SJCRH30 (cell line): ENCODE results near the gene CIC. TPM values are rescaled to one million over a fixed set of nuclear protein-coding genes. Genes with fewer than 3 reads are reported as not detected.
"Not testable (repeated sequence)": the region's sequence is repeated elsewhere in the genome, so short reads cannot be mapped to it uniquely, and the experiment has no call there.

Source experiments
- DNase-seq, 2 experiments: peaks; one replicate each; pipeline ENCODE4 v3.0.0-alpha.2; 2015 to 2020
- H3K27ac ChIP-seq: fragments of 250-450 bp; sonication (Bioruptor Pico); 2 replicates; pipeline ENCODE4 v1.5.1; 2020; ENCODE audit warnings: mild to moderate bottlenecking, moderate library complexity
- H3K27me3 ChIP-seq: fragments of 250-450 bp; sonication (Bioruptor Pico); 2 replicates; pipeline ENCODE4 v1.5.1; 2020; ENCODE audit warnings: mild to moderate bottlenecking, moderate library complexity
- H3K36me3 ChIP-seq: fragments of 250-450 bp; sonication (Bioruptor Pico); 2 replicates; pipeline ENCODE4 v1.5.1; 2020; ENCODE audit warnings: mild to moderate bottlenecking, moderate library complexity
- H3K4me1 ChIP-seq: fragments of 250-450 bp; sonication (Bioruptor Pico); 2 replicates; pipeline ENCODE4 v1.5.1; 2020; ENCODE audit warnings: mild to moderate bottlenecking, moderate library complexity
- H3K4me3 ChIP-seq: fragments of 250-450 bp; sonication (Bioruptor Pico); 2 replicates; pipeline ENCODE4 v1.5.1; 2020; ENCODE audit warnings: mild to moderate bottlenecking, moderate library complexity
- H3K9me3 ChIP-seq: fragments of 250-450 bp; sonication (Bioruptor Pico); replicated peaks from 2 replicates; pipeline ENCODE4 v1.5.1; 2020; ENCODE audit warnings: mild to moderate bottlenecking, moderate library complexity
- total RNA-seq: library from RNA; depleted of rRNA; stranded (reverse); fragments of >200 nt; shearing (Covaris generic); gene quantifications from 2 replicates; pipeline ENCODE4 v1.2.3, GENCODE V29; 2014; rRNA removed

CIC gene
- total RNA-seq, 1 experiment from 2014 or later = 21.5 TPM

DNA sequence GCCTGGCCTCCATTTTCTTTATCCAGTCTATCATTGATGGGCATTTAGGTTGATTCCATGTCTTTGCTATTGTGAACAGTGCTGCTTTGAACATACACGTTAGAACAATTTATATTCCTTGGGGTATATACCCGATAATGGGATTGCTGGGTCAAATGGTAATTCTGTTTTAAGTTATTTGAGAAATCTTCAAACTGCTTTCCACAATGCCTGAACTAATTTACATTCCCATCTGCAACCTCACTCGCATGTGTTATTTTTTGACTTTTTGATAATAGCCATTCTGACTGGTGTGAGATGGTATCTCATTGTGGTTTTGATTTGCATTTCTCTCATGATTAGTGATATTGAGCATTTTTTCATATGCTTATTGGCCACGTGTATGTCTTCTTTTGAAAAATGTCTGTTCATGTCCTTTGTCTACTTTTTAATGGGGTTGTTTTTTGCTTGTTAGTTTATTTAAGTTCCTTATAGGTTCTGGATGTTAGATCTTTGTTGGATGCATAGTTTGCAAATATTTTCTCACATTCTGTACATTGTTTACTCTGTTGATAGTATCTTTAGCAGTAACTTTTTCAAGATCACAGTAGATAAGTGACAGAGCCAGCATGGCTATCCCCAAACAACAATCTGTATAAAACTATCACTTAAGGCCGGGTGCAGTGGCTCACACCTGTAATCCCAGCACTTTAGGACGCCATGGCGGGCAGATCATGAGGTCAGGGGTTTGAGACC lies 70.2 kb downstream of the CIC start:
- H3K27me3 ChIP-seq, H3K4me3 ChIP-seq, H3K27ac ChIP-seq, H3K4me1 ChIP-seq, H3K36me3 ChIP-seq, DNase-seq, H3K9me3 ChIP-seq: not testable (repeated sequence)

DNA sequence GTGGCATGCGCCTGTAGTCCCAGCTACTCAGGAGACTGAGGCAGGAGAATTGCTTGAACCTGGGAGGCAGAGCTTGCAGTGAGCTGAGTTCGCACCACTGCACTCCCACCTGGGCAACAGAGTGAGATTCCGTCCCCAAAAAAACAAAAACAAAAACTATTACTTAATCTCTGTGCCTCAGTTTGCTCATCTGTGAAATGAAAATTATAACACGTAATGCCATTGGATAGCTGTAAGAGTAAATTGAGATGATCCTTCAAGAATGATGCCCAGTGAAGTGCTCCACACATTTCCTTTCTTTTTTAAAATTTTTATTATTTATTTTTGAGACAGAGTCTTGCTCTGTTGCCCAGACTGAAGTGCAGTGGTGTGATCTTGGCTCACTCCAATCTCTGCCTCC lies 70.9 kb downstream of the CIC start:
- DNase-seq, H3K4me1 ChIP-seq, H3K4me3 ChIP-seq, H3K27me3 ChIP-seq, H3K27ac ChIP-seq, H3K36me3 ChIP-seq, H3K9me3 ChIP-seq: not testable (repeated sequence)

GRCh38 chr19:42343344-42344110 lies 74.5 kb downstream of the CIC start:
- no peak for DNase-seq
- H3K9me3 ChIP-seq = no peaks in the 10 kb centered on the region
- H3K36me3 ChIP-seq = no peaks in the 10 kb centered on the region; the same call in 1 of the 2 replicates
- no peak overlapping the region for H3K27ac ChIP-seq
- H3K4me1 ChIP-seq = no peaks in the 10 kb centered on the region
- no peaks in the 10 kb centered on the region for H3K27me3 ChIP-seq
- H3K4me3 ChIP-seq = no peak overlapping the region

- Histone ChIP-seq H3K9me3 (no peaks in the 10 kb centered on the region), H3K27me3 (no peaks in the 10 kb centered on the region), H3K36me3 (no peaks in the 10 kb centered on the region; the same call in 1 of the 2 replicates), H3K4me3 (no peak overlapping the region), H3K4me1 (no peaks in the 10 kb centered on the region), H3K27ac (no peak overlapping the region)
- DNase-seq = no peak
Measured at GRCh38 chr19:42344336-42344893, 75.4 kb downstream of the CIC start.

Other genes starting within 250 kb of the CIC start
- gene GRIK5, start 199.0 kb upstream of the CIC start, total RNA-seq = 10.3 and 10.5 TPM in 2 replicates
- gene ZNF574, start 193.1 kb upstream of the CIC start, total RNA-seq = 31.1 and 31.5 TPM in 2 replicates
- gene POU2F2, start 136.8 kb upstream of the CIC start, total RNA-seq = 0.10 and 0.16 TPM in 2 replicates
- gene DEDD2, start 51.6 kb upstream of the CIC start, total RNA-seq = 16.2 and 18.0 TPM in 2 replicates
- gene ZNF526, start 48.9 kb upstream of the CIC start, total RNA-seq = 9.2 and 10.7 TPM in 2 replicates
- gene GSK3A, start 26.6 kb upstream of the CIC start, total RNA-seq = 34.9 and 37.1 TPM in 2 replicates
- gene ERF, start 14.1 kb upstream of the CIC start, total RNA-seq = 35.1 and 37.7 TPM in 2 replicates
- gene PRR19, start 32.9 kb downstream of the CIC start, total RNA-seq = 0.73 and 1.9 TPM in 2 replicates
- 62.5 and 65.6 TPM in 2 replicates for gene PAFAH1B3, start 33.4 kb downstream of the CIC start, total RNA-seq
- gene TMEM145, start 44.1 kb downstream of the CIC start, total RNA-seq = 0.85 TPM in 1 of 2 replicates, not detected in the other
- 18.9 and 19.9 TPM in 2 replicates for gene MEGF8, start 56.4 kb downstream of the CIC start, total RNA-seq
- gene CNFN, start 121.0 kb downstream of the CIC start, total RNA-seq = not detected in 2 replicates
- gene LIPE, start 158.1 kb downstream of the CIC start, total RNA-seq = not detected in 2 replicates
- gene CXCL17, start 173.7 kb downstream of the CIC start, total RNA-seq = not detected in 2 replicates